Right cardiac atrium (tissue), 5 donors: ENCODE results near the gene CCDC106. TPM values are rescaled to one million over a fixed set of nuclear protein-coding genes. Genes with fewer than 3 reads are reported as not detected.

Experiments used
- ATAC-seq, 2 donors: fragments of 200-7000 bp; cut with Tn5 transposase; one replicate each; pipeline versions ENCODE4 v1.8.0 to v1.9.1; 2020; ENCODE audit warnings: moderate library complexity in 2 of 2, mild to moderate bottlenecking in 1 of 2
- DNase-seq, 3 donors: peaks; one replicate each; pipeline ENCODE4 v3.0.0-alpha.2; 2020
- H3K27ac ChIP-seq: one replicate; pipeline ENCODE4 v1.5.1; 2013; ENCODE audit warnings: mild to moderate bottlenecking, low read length, control low read depth, moderate library complexity
- H3K27me3 ChIP-seq: one replicate; pipeline ENCODE4 v1.6.1; 2013; ENCODE audit not compliant: control insufficient read depth, insufficient read depth
- H3K4me1 ChIP-seq: one replicate; pipeline ENCODE4 v1.6.1; 2013; ENCODE audit warnings: low read length; ENCODE audit not compliant: control insufficient read depth, insufficient read depth
- H3K4me3 ChIP-seq: one replicate; pipeline ENCODE4 v1.5.1; 2013; ENCODE audit warnings: low read length, control low read depth
- H3K9me3 ChIP-seq: one replicate; pipeline ENCODE4 v1.6.1; 2013; ENCODE audit warnings: low read length; ENCODE audit not compliant: control insufficient read depth
- WGBS: extraction: QIAGEN DNeasy Blood & Tissue Kit; methylation state at CpG from one replicate; pipeline ENCODE4 v1.1.7; 2013; 5-methylcytosine and 5-hydroxymethylcytosine counted together
- intact Hi-C, 4 donors: fragments of 100-400 bp; cut with DNase I; formaldehyde crosslinking; loops; one replicate each; pipeline versions ENCODE4 v1.11.0 to v1.14.0; 2022 to 2023
- polyA plus RNA-seq: library from polyadenylated mRNA; stranded (reverse); fragments of 200-250 nt; gene quantifications from one replicate; pipeline ENCODE4 v1.2.3, GENCODE V29; 2013
- total RNA-seq, 4 donors: library from RNA; stranded (reverse); fragmentation: NEBNext Ultra II Directional; extraction: Animal tissue kit (Norgen Biotek cat#: 25700); gene quantifications; one replicate each; pipeline ENCODE4 v1.2.1, GENCODE V29; 2021
- donor health status: healthy with polysubstance abuse.
- donor health status: DM: no; HTN: yes; CAD: no.
- donor health status: DM: no; HTN: no; CAD: no.
- donor health status: DM: no; HTN: yes; CAD: no; lungs with severe emphysema.
- donor health status: DM: yes; HTN: yes; CAD: no.

The CCDC106 gene
- total and polyA plus RNA-seq, 5 donors, result 23.6 to 30.4 (median 24.5) TPM

GRCh38 chr19:55660991-55661390 is 13.0 kb downstream of the CCDC106 start:
- Histone ChIP-seq H3K4me1 (peaks cover 14% of the 10 kb centered on the region), H3K27me3 (no peaks in the 10 kb centered on the region), H3K9me3 (no peaks in the 10 kb centered on the region), H3K4me3 (no peak overlapping the region), H3K27ac (no peak overlapping the region)
- 69% methylated on average over 16 of the region's 16 CpGs for WGBS
- ATAC-seq (no peak), DNase-seq (no peak)
- intact Hi-C loops, result no loop called here

GRCh38 chr19:55661826-55662225 is 13.8 kb downstream of the CCDC106 start:
- Histone ChIP-seq H3K9me3 (no peaks in the 10 kb centered on the region), H3K27me3 (no peaks in the 10 kb centered on the region), H3K4me1 (peaks cover 11% of the 10 kb centered on the region), H3K4me3 (no peak overlapping the region), H3K27ac (no peak overlapping the region)
- ATAC-seq (no peak), DNase-seq (no peak)
- 60% methylated on average over 7 of the region's 7 CpGs for WGBS
- intact Hi-C loops, result no loop called here

GRCh38 chr19:55663846-55664536 is 16.0 kb downstream of the CCDC106 start:
- intact Hi-C loops, result no loop called here
- no peaks in the 10 kb centered on the region for H3K27me3 ChIP-seq
- H3K9me3 ChIP-seq, result no peaks in the 10 kb centered on the region
- H3K4me1 ChIP-seq, result no peaks in the 10 kb centered on the region
- 85% methylated on average over 20 of the region's 20 CpGs for WGBS
- ATAC-seq (no peak), DNase-seq (no peak)
- H3K27ac ChIP-seq, result no peak overlapping the region
- no peak overlapping the region for H3K4me3 ChIP-seq

- no peak for ATAC-seq
Measured at GRCh38 chr19:55666343-55667005, 18.5 kb downstream of the CCDC106 start.

GRCh38 chr19:55667006-55667381 is 19.0 kb downstream of the CCDC106 start:
- no peaks in the 10 kb centered on the region for H3K9me3 ChIP-seq
- intact Hi-C loops, result no loop called here

More at GRCh38 chr19:55666343-55667005, 18.5 kb downstream of the CCDC106 start:
- Histone ChIP-seq H3K27me3 (no peaks in the 10 kb centered on the region), H3K27ac (no peak overlapping the region), H3K9me3 (no peaks in the 10 kb centered on the region), H3K4me1 (no peaks in the 10 kb centered on the region), H3K4me3 (no peak overlapping the region)
- no peak for DNase-seq
- intact Hi-C loops, result no loop called here
- WGBS, result 83% methylated on average over 12 of the region's 12 CpGs

GRCh38 chr19:55667511-55667910 is 19.5 kb downstream of the CCDC106 start:
- 75% methylated on average over 12 of the region's 12 CpGs for WGBS
- no peaks in the 10 kb centered on the region for H3K27me3 ChIP-seq
- no peak for DNase-seq
- intact Hi-C loops, result no loop called here
- H3K9me3 ChIP-seq, result no peaks in the 10 kb centered on the region
- ATAC-seq, result no peak
- H3K27ac ChIP-seq, result no peak overlapping the region
- H3K4me1 ChIP-seq, result no peaks in the 10 kb centered on the region
- H3K4me3 ChIP-seq, result no peak overlapping the region

More at GRCh38 chr19:55667006-55667381, 19.0 kb downstream of the CCDC106 start:
- DNase-seq, result no peak
- Histone ChIP-seq H3K27ac (no peak overlapping the region), H3K27me3 (no peaks in the 10 kb centered on the region), H3K4me3 (no peak overlapping the region), H3K4me1 (no peaks in the 10 kb centered on the region)
- 86% methylated on average over 4 of the region's 4 CpGs for WGBS
- no peak for ATAC-seq

GRCh38 chr19:55667958-55668357 is 19.9 kb downstream of the CCDC106 start:
- Histone ChIP-seq H3K27me3 (no peaks in the 10 kb centered on the region), H3K4me3 (no peak overlapping the region), H3K4me1 (no peaks in the 10 kb centered on the region), H3K27ac (no peak overlapping the region), H3K9me3 (no peaks in the 10 kb centered on the region)
- ATAC-seq (no peak), DNase-seq (no peak)
- intact Hi-C loops, result no loop called here
- WGBS, result 57% methylated on average over 11 of the region's 11 CpGs

GRCh38 chr19:55668603-55669348 is 20.8 kb downstream of the CCDC106 start:
- no peak overlapping the region for H3K4me3 ChIP-seq
- no peak for ATAC-seq
- no peak overlapping the region for H3K27ac ChIP-seq
- no peak for DNase-seq
- 84% methylated on average over 30 of the region's 30 CpGs for WGBS
- H3K4me1 ChIP-seq, result no peaks in the 10 kb centered on the region
- no peaks in the 10 kb centered on the region for H3K9me3 ChIP-seq
- intact Hi-C loops, result no loop called here
- no peaks in the 10 kb centered on the region for H3K27me3 ChIP-seq

GRCh38 chr19:55669418-55670279 is 21.6 kb downstream of the CCDC106 start:
- ATAC-seq (no peak), DNase-seq (no peak)
- 86% methylated on average over 43 of the region's 43 CpGs for WGBS
- Histone ChIP-seq H3K9me3 (no peaks in the 10 kb centered on the region), H3K4me3 (no peak overlapping the region), H3K27me3 (no peaks in the 10 kb centered on the region), H3K27ac (no peak overlapping the region), H3K4me1 (no peaks in the 10 kb centered on the region)
- intact Hi-C loops, result no loop called here

GRCh38 chr19:55670280-55671053 is 22.5 kb downstream of the CCDC106 start:
- Histone ChIP-seq H3K4me1 (no peaks in the 10 kb centered on the region), H3K9me3 (no peaks in the 10 kb centered on the region), H3K27me3 (no peaks in the 10 kb centered on the region), H3K4me3 (no peak overlapping the region), H3K27ac (no peak overlapping the region)
- peak in 1 of 2 donors; percentile 35 for ATAC-seq
- 73% methylated on average over 23 of the region's 23 CpGs for WGBS
- DNase-seq, result peak in 1 of 3 donors; percentile 81
- intact Hi-C loops, result no loop called here
